ENCODE measurements around the gene THOC5. TPM values are rescaled to one million over a fixed set of nuclear protein-coding genes. Genes with fewer than 3 reads are reported as not detected.
"Not testable (repeated sequence)": the region's sequence is repeated elsewhere in the genome, so short reads cannot be mapped to it uniquely, and the experiment has no call there.

Gene THOC5
- total RNA-seq, 1 donor from 2014 or later, result 76.3 TPM

DNA sequence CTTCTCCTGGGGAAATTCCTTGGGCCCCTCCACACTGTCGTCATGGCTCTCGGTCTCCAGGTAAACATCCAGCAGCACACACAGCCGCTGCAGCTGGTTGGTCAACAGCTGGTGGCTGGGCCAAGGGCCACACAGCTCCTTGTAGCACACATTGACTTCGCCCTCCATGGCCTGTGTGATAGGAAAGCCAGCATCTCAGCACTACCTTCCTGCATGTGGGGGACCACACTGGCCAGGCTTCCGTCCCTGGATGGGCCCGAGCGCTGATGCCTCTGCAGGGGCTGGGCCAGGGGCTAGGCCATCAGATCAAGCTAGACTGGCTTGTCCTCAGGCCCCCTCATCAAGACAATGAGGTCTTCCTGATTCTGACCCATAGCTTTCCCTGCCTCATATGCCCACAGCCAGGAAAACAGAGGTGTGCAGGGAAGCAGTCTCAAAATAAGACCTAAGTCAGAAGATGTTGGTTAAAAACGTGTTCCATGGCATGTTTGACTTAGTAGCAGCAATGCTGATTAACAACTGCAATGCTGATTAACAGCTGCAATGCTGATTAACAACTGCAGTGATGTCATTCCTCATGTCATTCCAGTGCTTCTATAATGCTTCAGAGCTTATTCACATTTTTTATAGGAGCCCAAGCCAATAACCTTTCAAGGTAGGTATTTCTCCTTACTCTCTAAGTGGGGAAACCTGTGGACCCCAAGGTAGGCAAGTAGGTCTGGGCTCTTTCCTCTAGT is 42.3 kb downstream of the THOC5 start:
- DNase-seq (ENCODE audit: low read depth), result no peak

DNA sequence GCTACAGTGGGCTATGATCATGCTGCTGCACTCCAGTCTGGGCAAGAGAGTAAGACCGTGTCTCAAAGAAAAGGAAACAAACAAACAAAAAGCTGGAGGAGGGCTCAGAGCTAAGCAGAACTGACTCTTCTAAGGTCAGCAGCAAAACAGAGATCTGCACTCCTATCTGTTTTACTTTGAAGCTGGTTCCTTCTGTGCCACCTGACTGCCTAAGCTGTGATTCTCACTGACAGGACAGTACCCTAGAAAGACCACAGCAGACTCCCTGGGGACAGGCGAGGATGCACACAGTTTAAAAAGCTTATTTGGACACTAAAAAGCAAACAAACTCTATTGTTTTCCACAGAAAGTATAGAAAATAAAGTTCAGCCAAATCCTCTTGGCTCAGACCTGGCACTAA is 43.0 kb downstream of the THOC5 start:
- no peak for DNase-seq (ENCODE audit: low read depth)

DNA sequence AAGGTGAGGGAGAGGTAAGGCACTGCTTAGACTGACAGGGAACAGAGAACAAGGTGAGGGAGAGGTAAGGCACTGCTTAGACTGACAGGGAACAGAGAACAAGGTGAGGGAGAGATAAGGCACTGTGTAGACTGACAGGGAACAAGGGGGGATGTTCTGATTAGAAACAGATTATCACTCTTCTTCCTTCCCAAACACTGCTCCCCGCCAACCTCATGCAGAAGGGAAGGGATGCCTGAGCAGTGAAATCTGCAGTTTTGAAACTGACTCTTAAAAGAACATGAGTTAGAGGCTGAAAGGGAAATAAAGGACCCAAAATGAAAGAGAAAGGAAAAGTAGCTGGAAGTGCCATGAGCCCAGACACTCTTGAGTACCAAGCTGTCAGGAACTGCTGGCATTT is 43.7 kb downstream of the THOC5 start:
- no peak for DNase-seq (ENCODE audit: low read depth)

DNA sequence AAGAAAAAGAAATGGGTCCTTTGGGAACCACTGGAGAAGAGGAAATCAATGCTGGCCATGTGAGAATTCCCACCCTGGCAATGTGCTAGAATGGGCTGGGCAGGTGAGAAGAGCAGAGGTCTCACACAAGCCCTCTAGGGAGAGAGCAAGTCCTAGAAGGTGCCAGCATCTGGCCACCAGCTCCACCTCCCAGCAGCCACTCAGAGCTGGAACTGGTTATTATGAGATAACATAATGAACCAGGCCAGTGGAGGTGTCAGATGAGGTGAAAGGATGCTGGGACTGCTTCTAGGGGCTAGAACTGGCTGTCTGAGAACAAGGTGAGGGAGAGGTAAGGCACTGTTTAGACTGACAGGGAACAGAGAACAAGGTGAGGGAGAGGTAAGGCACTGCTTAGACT is 44.3 kb downstream of the THOC5 start:
- DNase-seq (ENCODE audit: low read depth), result no peak

GRCh38 chr22:29503811-29504372 is 49.7 kb downstream of the THOC5 start:
- peak; percentile 66 for DNase-seq (ENCODE audit: low read depth)

- no peak for DNase-seq (ENCODE audit: low read depth)
Measured at GRCh38 chr22:29499852-29500251, 53.7 kb downstream of the THOC5 start.

DNA sequence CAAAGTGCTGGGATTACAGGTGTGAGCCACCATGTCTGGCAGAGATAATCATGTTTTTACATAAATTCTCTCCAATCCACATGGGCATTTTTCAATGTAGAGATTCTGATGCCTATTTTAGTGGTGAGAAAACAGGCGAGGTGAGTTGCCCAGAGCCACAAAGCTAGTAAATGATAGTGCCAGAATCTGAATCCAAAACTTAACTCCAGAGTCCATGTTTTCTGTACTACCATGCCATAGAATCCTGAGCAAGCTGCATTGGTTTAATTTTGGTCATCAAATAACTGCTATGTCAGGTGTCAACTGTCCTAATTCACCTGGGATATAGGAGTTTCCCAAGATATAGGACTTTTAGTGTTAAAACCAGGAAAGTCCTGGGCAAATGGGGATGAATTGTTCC is 59.9 kb downstream of the THOC5 start:
- DNase-seq (ENCODE audit: low read depth), result no peak

DNA sequence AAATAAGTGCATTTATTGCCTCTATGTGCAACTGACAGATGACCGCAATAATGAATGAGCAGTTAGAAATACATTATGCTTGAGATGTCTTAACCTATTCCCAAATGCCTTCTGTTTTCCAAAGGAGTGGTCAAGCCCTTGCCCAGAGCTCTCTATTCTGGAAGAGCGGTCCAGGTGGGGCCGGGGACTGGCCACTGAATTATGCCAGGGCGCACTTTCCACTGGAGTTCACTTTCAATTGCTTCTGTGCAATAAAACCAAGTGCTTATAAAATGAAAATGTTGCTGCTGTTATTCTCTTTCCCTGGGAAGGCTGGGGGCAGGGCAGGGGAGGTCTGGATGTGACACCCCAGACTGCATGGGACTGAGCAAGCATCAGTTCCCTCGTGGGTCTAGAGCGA is 62.5 kb downstream of the THOC5 start:
- DNase-seq (ENCODE audit: low read depth), result no peak

GRCh38 chr22:29489127-29489780 is 64.3 kb downstream of the THOC5 start:
- not testable (repeated sequence) for DNase-seq (ENCODE audit: low read depth)

DNA sequence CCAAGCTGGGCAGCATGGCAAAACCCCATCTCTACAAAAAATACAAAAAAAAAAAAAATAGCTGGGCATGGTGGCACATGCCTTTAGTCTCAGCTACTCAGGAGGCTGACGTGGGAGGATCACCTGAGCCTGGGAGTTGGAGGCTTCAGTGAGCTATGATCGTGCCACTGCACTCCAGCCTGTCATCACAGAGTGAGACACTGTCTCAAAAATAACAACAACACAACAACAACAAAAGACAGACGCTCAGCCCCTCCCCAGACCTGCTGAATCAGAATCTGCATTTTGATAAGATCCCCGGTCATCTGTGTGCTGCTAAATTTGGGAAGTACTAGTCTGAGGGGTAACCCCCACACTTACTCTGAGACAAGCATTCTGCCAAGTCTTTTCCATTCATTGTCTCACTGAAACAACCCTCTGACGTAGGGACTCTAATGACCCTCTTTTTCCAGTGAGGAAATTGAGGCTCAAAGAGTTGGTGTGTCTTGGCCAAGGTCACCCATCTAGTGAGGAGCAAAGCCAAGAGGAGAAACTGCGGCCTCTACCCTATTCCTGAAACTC is 66.1 kb downstream of the THOC5 start:
- DNase-seq (ENCODE audit: low read depth), result no peak

DNA sequence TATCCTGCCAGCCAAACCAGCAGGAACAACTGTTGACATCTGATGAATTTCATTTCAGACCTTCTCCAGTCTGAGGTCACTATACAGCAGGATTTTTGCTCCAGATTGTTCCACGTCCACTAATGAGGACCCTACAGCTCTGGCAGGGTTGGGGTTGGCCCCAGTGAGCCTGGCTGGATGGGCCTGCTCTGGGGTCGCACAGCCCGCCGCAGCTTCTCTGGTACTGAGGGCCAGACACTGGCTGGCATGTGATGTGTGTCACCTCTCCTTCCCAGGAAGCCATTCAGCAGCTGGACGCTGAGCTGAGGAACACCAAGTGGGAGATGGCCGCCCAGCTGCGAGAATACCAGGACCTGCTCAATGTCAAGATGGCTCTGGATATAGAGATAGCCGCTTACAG is 68.1 kb downstream of the THOC5 start:
- DNase-seq (ENCODE audit: low read depth), result no peak

DNA sequence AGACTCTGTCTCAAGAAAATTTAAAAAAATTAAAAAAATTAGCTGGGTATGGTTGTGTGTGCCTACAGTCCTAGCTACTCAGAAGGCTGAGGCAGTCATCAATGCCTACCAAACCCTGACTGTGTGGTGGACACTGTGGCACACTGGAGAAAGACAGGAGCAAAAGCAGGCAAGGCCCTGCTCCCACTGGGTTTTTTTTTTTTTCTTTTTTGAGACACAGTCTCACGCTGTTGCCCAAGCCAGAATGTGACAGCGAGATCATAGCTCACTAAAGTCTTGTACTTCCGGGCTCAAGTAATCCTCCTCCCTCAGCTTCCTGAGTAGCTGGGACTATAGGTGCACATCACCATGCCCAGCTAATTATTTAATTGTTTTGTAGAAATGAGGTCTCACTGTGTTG is 68.9 kb downstream of the THOC5 start:
- DNase-seq (ENCODE audit: low read depth), result no peak

DNA sequence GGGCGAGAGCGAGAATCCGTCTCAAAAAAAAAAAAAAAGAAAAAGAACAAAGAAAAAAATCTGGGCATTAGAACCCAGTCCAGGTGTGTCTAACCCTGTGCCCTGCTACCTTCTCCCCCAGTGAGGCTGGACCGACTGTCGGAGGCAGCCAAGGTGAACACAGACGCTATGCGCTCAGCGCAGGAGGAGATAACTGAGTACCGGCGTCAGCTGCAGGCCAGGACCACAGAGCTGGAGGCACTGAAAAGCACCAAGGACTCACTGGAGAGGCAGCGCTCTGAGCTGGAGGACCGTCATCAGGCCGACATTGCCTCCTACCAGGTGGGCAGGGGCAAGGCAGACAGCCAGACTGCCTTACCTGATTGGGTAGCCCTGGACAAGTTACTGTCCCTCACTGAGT is 70.3 kb downstream of the THOC5 start:
- DNase-seq (ENCODE audit: low read depth), result no peak

DNA sequence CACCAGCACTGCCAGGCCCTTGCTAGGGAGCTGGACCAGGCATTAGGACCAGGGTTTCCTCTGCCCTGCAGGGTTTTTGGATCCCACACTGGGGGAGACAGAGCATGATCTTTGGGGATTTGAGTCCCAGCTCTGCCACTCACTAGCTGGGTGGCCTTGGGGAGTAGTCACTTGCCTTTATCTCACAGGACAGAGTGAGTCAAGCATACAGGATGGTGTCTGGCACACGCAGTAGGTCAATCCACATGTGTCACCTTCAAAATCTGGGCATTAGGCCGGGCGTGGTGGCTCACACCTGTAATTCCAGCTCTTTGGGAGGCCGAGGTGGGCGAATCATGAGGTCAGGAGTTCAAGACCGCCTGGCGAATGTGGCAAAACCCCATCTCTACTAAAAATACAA is 70.8 kb downstream of the THOC5 start:
- DNase-seq (ENCODE audit: low read depth), result no peak

GRCh38 chr22:29482253-29482652 is 71.3 kb downstream of the THOC5 start:
- DNase-seq (ENCODE audit: low read depth), result no peak

DNA sequence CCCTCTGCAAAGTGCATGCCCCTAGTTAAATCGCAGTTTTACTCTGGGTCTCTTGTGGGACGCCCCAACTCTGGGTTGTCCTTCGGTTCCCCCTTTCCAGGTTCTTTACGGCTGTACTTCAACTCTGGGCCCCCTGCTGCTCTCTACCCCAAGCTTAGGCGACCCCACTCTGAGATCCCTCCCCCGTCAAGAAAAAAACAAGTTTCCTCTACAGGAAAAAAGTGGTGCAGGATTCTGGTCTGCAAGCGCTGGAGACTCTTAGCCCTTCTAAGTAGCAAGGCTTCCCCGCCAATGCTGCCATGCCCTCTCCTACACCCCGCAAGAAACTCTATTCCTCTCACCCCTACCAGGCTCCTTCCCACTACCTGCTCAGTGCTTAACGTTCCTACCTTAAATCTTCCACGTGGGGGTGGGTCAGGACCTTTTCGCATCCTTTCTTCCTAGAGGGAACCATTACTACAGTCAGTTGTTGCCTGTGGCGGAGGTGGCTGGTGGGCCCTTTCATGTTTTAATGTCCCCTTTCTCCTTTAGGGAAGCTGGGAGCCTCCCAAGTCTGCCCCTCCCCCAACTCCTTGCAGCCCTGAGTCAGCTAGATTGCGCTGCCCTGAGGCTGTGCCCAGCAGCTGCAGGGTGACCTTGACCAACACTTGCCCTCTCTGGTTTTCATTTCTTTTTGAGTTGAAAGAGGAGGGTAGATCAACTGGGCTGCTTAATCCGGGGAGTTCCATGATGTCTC is 72.1 kb downstream of the THOC5 start:
- peak; percentile 6 for DNase-seq (ENCODE audit: low read depth)

DNA sequence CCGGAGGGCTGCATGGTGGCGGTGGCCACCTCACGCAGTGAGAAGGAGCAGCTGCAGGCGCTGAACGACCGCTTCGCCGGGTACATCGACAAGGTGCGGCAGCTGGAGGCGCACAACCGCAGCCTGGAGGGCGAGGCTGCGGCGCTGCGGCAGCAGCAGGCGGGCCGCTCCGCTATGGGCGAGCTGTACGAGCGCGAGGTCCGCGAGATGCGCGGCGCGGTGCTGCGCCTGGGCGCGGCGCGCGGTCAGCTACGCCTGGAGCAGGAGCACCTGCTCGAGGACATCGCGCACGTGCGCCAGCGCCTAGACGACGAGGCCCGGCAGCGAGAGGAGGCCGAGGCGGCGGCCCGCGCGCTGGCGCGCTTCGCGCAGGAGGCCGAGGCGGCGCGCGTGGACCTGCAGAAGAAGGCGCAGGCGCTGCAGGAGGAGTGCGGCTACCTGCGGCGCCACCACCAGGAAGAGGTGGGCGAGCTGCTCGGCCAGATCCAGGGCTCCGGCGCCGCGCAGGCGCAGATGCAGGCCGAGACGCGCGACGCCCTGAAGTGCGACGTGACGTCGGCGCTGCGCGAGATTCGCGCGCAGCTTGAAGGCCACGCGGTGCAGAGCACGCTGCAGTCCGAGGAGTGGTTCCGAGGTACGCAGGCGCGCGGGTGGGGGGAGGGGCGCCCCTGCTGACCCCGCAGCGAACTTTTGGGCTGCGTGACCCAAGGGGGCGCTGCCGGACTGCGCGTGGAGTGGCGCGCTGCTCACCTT is 72.9 kb downstream of the THOC5 start:
- DNase-seq (ENCODE audit: low read depth), result peak; percentile 33

DNA sequence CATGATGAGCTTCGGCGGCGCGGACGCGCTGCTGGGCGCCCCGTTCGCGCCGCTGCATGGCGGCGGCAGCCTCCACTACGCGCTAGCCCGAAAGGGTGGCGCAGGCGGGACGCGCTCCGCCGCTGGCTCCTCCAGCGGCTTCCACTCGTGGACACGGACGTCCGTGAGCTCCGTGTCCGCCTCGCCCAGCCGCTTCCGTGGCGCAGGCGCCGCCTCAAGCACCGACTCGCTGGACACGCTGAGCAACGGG is 73.4 kb downstream of the THOC5 start:
- DNase-seq (ENCODE audit: low read depth), result no peak

- DNase-seq (ENCODE audit: low read depth), result no peak
Measured at GRCh38 chr22:29479417-29480261, 73.9 kb downstream of the THOC5 start, which contains the start of gene NEFH. Gene NEFH (plus strand): TSS chr22:29480218. CDS start chr22:29480263, 45 bp downstream.

DNA sequence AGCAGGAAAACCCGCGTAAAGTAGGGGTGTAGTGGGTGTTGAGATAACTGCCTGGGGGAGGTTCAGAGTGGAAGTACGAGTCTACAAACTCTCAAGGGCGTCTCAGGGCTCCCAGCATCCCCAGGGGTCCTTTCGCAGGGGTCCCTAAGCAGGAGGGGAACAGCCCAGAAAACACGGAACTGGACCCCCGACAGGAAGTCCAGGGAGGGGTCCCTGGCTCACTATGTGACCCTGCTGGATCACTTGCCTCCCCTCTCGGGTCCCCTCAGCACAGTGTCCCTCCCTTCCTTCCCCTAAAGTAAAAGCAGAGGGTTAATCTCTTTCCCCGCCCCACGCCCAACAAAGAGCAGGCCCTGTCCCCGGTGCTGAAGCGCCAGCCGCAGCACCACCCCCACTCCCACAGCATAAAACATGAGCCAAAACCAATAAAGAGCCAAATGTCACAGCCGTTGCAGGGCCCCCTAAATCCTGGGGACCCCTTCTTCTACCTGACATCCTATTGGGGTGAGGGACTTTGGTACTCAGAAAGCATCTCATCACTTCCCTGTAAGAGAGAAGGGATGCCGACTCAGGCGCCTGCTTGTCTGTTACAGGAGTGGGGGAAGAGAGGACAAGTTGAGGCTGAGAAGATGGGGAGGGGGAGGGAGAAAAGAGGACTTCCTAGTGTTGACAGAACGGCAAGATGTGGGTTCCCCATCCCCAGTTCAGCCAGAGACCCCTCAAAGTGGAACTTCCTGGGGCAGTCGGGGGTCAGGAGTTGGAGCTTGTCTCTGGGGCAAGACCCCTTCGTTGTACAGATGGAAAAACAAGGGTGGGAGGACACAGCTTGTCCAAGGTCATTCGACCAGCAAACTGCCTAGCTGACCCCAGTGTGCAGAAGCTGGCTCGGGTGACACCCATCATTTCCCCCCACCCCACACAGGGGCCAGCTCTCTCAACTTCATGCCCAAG is 75.0 kb downstream of the THOC5 start:
- no peak for DNase-seq (ENCODE audit: low read depth)

Measured in renal cortical epithelial cell (primary cell).